Measurements from ENCODE around the gene SDHAF2. TPM values are rescaled to one million over a fixed set of nuclear protein-coding genes. Genes with fewer than 3 reads are reported as not detected.

Gene SDHAF2
- total RNA-seq, 1 experiment from 2014 or later = 34.0 TPM

GRCh38 chr11:61477126-61477525, 47.2 kb downstream of the SDHAF2 start:
- intact Hi-C loops (cut with micrococcal nuclease) = loop anchor here (1.0 kb wide), 2 partner anchors 40 to 151 kb away; no protein-coding TSS in a partner anchor
- Histone ChIP-seq H3K9me3 (ENCODE audit: control insufficient read depth in 1 of 2, insufficient read depth in 1 of 2, low read depth in 1 of 2, low read length in 2 of 2) (no peaks in the 10 kb centered on the region), H3K9me2 (ENCODE audit: insufficient read depth) (no peaks in the 10 kb centered on the region), H2AFZ (ENCODE audit: low read depth, low read length, poor library complexity, severe bottlenecking) (no peak overlapping the region), H4K20me1 (ENCODE audit: insufficient read depth) (no peaks in the 10 kb centered on the region), H3K79me2 (ENCODE audit: insufficient read depth, low read length) (no peaks in the 10 kb centered on the region), H3K36me3 (ENCODE audit: control insufficient read depth in 1 of 2, insufficient read depth in 2 of 2, low read length in 2 of 2) (no peaks in the 10 kb centered on the region), H3K27ac (ENCODE audit: low read depth, low read length) (no peak overlapping the region), H3K4me1 (ENCODE audit: control insufficient read depth in 1 of 2, insufficient read depth in 2 of 2, low read length in 2 of 2) (no peaks in the 10 kb centered on the region), H3K4me3 (replicated peaks in 1 of 2; ENCODE audit: low read depth in 1 of 2, low read length in 2 of 2) (no peak overlapping the region), H3K9ac (ENCODE audit: low read length) (no peak overlapping the region), H3K4me2 (ENCODE audit: low read length) (no peak overlapping the region), H3K27me3 (ENCODE audit: insufficient read depth, low read length) (no peaks in the 10 kb centered on the region)
- DNase-seq (ENCODE audit: low read depth, low spot score) = no peak
- ATAC-seq = no peak
- RAD21 ChIA-PET (ENCODE audit: low non-redundant PET in 1 of 2, low total read pairs in 2 of 2, uncharacterized antibody in 2 of 2, unreplicated experiment in 2 of 2) = no interaction called here
- TF ChIP-seq JUND (IDR thresholded peaks at IDR 0.05) (no peak), CTCF (IDR thresholded peaks at IDR 0.05 in 2 of 3, conservative IDR thresholded peaks at IDR 0.05 in 1 of 3; ENCODE audit: borderline replicate concordance in 1 of 3, insufficient read depth in 1 of 3, low read depth in 2 of 3, low read length in 2 of 3) (no peak), SP1 (IDR thresholded peaks at IDR 0.05; ENCODE audit: low read depth) (no peak)
- CTCF ChIA-PET = interaction anchor here (0.7 to 3.3 kb wide), 8 partner anchors 9 to 161 kb away, joined by 3 to 21 read pairs (median 5); no protein-coding TSS in a partner anchor
- POLR2A ChIA-PET = no interaction called here
- no TSS peak for BruUV-seq (replicated peaks)

GRCh38 chr11:61477727-61478148, 47.8 kb downstream of the SDHAF2 start:
- no peaks in the 10 kb centered on the region for H3K9me3 ChIP-seq (ENCODE audit: control insufficient read depth in 1 of 2, insufficient read depth in 1 of 2, low read depth in 1 of 2, low read length in 2 of 2)
- H3K27ac ChIP-seq (ENCODE audit: low read depth, low read length) = no peak overlapping the region
- no peaks in the 10 kb centered on the region for H3K36me3 ChIP-seq (ENCODE audit: control insufficient read depth in 1 of 2, insufficient read depth in 2 of 2, low read length in 2 of 2)
- no peaks in the 10 kb centered on the region for H3K79me2 ChIP-seq (ENCODE audit: insufficient read depth, low read length)
- no peaks in the 10 kb centered on the region for H4K20me1 ChIP-seq (ENCODE audit: insufficient read depth)
- no peaks in the 10 kb centered on the region for H3K9me2 ChIP-seq (ENCODE audit: insufficient read depth)
- intact Hi-C loops (cut with micrococcal nuclease) = loop anchor here (1.0 kb wide), 2 partner anchors 40 to 151 kb away; no protein-coding TSS in a partner anchor
- no peak overlapping the region for H3K4me3 ChIP-seq (replicated peaks in 1 of 2; ENCODE audit: low read depth in 1 of 2, low read length in 2 of 2)
- ATAC-seq (peak; percentile 54), DNase-seq (ENCODE audit: low read depth, low spot score) (no peak)
- POLR2A ChIA-PET = no interaction called here
- CTCF ChIA-PET = interaction anchor here (0.7 to 3.3 kb wide), 12 partner anchors 9 to 256 kb away, joined by 3 to 21 read pairs (median 4); no protein-coding TSS in a partner anchor
- H3K27me3 ChIP-seq (ENCODE audit: insufficient read depth, low read length) = no peaks in the 10 kb centered on the region
- H2AFZ ChIP-seq (ENCODE audit: low read depth, low read length, poor library complexity, severe bottlenecking) = no peak overlapping the region
- BruUV-seq (replicated peaks) = no TSS peak
- TF ChIP-seq YY1 (IDR thresholded peaks at IDR 0.05; ENCODE audit: extremely low read depth, insufficient replicate concordance, low read depth, low read length) (peak; percentile 25), RAD21 (IDR thresholded peaks at IDR 0.05; ENCODE audit: low read depth) (peak; percentile 94), TCF7L2 (IDR thresholded peaks at IDR 0.05; ENCODE audit: borderline replicate concordance, extremely low read depth, insufficient read depth, insufficient read length) (no peak), CTCF (IDR thresholded peaks at IDR 0.05 in 2 of 3, conservative IDR thresholded peaks at IDR 0.05 in 1 of 3; ENCODE audit: borderline replicate concordance in 1 of 3, insufficient read depth in 1 of 3, low read depth in 2 of 3, low read length in 2 of 3) (peak; percentile 87 to 93 (median 90))
- RAD21 ChIA-PET (ENCODE audit: low non-redundant PET in 1 of 2, low total read pairs in 2 of 2, uncharacterized antibody in 2 of 2, unreplicated experiment in 2 of 2) = interaction anchor here in 1 of 2 experiments (0.9 kb wide), 1 partner anchor 39 kb away, joined by 3 read pairs; no protein-coding TSS in a partner anchor
- 0 out of 4 replicates have a peak, but pooled peaks cover 0 to 3% of the 10 kb centered on the region in 2 experiments for H3K4me1 ChIP-seq (ENCODE audit: control insufficient read depth in 1 of 2, insufficient read depth in 2 of 2, low read length in 2 of 2)
- H3K4me2 ChIP-seq (ENCODE audit: low read length) = no peak overlapping the region
- no peak overlapping the region for H3K9ac ChIP-seq (ENCODE audit: low read length)
